Dermis microvascular lymphatic vessel endothelial cell (primary cell): ENCODE results near the gene NEDD4L. TPM values are rescaled to one million over a fixed set of nuclear protein-coding genes. Genes with fewer than 3 reads are reported as not detected.

ENCODE experiments used
- DNase-seq, 2 donors: peaks; one replicate each; pipeline versions ENCODE4 v3.0.0 to v3.0.0-alpha.2; 2010; ENCODE audit warnings: low read depth in 2 of 2
- total RNA-seq: library from RNA; depleted of rRNA; stranded (reverse); fragments of >200 nt; gene quantifications from 2 replicates; pipeline ENCODE4 v1.2.1, GENCODE V29; 2014

NEDD4L gene
- total RNA-seq, 1 donor from 2014 or later, result 9.2 TPM

DNA sequence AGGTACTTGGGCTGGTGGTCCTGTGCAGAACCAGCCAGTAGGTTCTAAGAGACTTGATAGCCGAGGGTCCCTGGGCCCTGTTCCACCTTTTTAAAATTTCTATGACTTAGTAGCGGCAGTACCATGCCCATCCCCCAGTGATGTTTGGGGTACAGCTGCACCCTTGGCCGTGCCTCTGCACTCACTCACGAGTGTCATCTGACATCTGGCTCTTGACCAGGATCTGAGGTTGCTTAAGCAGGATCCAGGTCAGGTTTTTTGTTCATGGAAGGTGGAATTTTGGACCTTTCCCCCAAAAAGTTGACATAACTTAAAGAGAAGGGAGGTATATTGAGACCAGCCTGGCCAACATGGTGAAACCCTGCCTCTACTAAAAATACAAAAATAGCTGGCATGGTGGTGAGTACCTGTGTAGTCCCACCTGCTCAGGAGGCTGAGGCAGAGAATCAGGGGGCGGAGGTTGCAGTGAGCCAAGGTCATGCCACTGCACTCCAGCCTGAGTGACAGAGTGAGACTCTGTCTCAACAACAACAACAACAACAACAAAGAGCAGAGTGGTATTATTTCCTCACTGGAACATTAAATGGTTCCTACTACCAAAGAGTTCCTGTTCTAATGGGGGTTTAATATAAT lies 163.6 kb downstream of the NEDD4L start:
- DNase-seq, result no peak

DNA sequence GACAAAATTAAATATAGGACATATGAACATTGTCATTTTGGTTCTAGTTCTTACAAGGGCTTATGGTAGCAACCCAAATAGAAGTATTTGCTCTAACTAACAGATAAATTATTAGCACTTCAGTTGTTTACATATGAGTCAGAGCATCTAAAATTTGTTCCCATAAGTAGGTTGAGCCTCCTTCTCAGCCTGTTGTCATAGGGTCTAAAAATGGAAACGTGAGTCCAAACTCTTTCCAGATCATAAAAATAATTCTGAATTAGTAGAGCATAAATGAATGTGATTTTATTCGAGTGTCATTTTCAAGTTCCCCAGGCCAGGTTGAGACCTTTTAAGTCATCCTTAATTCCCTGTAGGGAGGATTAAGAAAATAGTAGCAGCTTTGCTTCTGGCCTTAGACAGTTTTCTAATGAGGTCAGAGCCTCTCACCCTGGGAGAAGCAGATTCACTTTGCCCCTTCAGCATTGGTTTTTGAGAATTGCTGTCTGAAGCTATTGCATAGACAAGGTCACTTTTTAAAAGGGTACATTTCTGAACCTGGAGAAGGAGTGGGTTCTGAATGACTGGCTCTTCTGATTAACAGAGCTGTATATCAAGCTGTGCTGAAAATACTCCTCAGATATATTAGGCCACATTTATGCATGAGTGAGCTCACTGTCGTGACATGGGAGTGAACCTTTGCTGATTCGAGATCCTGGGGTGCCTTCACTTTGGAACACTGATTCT lies 164.3 kb downstream of the NEDD4L start:
- no peak for DNase-seq

DNA sequence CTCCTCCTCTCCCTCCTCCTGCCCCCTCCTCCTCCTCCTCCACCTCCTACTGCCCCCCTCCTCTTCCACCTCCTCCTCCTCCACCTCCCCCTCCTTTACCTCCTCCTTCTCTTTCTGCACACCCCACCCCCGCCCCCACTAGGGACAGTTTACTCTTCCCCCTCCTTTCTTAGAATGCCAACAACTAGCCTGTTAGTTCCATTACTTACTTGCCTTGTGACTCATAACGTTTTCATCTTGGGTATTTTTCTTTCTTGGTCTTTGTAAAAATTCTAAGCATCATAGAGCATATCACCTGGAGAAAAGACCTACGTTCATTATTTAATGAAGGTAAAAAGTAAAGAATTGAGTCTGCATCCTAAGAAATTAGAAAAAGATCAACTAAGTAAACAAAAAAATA lies 165.3 kb downstream of the NEDD4L start:
- DNase-seq, result no peak

DNA sequence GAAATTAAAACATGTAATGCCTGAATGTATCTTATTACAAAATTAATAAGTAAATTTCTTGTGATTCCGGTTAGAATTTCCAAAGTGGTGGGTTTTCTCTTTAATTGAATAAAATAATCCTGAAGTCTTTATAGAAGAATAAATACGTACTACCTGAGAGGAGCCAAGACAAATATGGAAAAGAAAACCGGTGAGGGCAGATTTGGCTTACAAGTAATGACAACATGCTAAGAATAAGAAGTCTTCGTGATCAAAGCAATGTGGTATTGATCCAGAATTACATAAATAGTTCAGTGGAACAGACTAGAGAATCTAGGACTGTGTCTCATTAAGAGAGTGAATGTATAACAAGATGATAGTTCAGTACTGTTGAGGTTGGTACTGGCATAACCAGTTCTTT lies 167.5 kb downstream of the NEDD4L start:
- no peak for DNase-seq

DNA sequence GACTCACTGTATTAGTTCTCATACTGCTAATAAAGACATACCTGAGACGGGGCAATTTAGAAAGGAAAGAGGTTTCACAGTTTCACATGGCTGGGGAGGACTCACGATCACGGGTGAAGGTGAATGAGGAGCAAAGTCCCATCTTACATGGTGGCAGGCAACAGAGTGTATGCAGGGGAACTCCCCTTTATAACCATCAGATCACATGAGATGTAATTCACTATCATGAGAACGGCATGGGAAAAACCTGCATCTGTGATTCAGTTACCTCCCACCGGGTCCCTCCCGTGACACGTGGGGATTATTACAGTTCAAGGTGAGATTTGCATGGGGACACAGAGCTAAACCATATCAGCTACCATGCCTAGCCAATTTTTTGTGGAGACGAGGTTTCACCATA lies 168.2 kb downstream of the NEDD4L start:
- DNase-seq, result no peak

DNA sequence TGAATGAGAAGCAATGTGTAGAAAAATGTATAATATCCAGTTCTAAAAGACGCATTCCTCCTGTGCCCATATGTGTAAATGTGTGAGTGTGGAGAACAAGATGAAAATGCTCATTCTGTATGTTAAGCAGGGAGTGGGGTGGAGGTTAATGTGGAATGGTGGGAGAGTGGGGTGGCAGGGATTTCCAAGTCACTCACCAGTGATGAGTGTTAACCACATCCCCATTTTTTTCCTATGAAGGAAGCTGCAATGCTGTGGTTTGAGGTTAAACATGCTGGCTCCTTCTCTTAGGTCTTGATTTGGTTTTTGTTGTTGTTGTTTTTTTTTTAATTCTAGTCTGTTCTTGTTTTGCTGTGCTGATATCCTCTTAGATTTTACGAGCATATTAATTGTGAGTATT lies 169.4 kb downstream of the NEDD4L start:
- DNase-seq, result no peak

DNA sequence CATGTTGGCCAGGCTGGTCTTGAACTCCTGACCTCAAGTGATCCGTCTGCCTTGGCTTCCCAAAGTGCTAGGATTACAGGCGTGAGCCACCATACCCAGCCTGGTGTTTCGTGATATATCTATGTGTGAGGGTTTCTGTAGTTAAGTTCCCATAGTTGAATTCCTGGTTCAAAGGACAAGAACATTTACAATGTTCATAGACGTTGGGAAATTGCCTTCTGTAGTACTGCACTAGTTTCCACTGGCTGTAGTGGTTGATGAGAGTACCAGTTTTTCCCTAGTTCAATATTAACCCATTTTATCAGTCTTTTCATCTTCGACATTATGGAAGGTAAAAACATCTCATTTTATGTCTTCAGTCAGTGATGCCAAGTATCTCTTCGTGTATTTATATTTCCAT lies 171.0 kb downstream of the NEDD4L start:
- no peak for DNase-seq

DNA sequence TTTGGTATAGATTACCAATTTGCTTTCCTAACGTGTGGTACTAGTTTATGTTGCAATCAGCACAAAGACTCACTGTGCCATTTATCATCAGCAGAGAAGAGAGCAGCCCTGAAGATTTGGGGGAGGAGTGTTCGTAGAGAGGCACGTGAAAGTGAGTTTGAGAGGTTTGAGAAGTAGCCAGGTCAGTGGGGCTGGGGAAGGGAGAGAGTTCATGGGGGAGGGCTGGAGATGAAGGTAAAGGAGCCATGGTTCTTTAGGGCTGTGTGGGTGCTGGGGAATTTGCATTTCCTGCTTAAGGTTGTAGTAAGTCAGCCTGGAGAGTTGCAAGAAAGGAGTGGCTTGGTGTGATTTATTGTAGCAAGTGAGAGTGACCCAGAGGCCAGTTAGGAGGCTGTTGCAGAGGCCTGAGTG lies 172.1 kb downstream of the NEDD4L start:
- no peak for DNase-seq

DNA sequence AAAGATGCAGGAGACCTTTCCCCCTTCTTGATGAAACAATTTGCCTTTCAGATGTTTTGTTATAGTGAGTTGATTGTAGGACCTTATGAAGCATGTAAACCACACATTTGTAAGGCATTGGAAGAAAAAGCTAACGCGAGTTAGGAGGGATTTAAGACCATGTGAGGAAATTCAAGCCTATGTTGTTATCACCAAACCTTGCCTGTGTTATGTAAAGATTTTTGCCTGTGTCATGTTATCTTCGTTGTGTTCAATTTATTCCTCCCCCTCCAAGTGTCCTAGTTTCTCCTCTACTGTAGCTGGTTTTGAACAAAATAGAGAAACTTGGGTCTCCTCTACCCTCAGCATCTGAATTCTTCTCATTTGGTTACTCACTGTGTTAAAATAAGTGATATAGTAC lies 173.0 kb downstream of the NEDD4L start:
- DNase-seq, result no peak

DNA sequence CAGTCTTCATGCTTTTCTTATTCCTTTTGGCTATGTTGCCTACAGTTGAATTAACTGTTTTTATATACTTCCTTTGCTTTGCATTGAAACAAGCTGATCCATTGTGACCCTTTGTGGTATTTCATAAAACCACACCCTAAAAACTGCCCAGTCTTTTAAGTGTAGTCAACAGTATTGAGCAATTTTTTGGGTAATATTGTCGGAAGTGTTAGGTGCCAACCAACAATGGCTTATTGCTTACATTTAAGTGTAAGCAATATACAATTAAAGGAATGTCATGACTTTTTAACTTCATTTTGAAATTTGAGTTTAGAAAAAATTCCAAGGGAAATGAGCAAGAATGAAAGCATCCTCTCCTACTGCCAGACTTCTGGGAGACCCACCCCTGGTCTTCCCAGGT lies 174.1 kb downstream of the NEDD4L start:
- no peak for DNase-seq

DNA sequence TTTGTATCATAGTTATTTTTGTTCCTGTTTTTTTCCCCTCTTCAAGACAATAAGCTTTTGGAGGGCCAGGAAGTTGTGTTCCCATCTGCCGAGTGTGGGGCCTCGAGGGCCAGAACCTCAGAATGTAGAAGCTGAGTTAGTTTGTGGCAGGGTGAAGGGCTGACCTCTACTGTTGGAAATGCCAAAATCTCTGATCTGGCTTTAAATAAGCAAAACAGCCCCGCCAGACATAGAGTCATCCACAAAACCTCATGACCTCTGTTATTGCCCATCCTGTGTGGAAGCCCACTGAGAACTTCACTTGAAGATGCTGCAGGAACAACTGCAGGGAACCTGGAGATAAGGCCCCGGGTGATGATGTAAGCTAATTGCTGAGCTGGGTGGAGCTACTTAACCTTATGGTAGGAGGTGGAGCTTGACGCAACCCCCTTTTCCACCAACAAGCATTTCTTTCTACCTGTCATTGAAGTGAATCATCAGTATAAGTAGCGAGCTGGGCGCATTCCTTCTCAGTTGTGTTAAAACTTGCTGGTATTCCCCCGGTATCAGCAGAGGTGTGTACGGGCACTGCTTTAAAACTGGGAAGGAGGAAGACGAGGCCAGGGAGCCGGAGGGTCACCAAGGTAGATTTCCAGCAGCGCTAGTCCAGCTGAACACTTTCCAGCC lies 177.2 kb downstream of the NEDD4L start:
- DNase-seq, result peak; percentile 69 to 89

DNA sequence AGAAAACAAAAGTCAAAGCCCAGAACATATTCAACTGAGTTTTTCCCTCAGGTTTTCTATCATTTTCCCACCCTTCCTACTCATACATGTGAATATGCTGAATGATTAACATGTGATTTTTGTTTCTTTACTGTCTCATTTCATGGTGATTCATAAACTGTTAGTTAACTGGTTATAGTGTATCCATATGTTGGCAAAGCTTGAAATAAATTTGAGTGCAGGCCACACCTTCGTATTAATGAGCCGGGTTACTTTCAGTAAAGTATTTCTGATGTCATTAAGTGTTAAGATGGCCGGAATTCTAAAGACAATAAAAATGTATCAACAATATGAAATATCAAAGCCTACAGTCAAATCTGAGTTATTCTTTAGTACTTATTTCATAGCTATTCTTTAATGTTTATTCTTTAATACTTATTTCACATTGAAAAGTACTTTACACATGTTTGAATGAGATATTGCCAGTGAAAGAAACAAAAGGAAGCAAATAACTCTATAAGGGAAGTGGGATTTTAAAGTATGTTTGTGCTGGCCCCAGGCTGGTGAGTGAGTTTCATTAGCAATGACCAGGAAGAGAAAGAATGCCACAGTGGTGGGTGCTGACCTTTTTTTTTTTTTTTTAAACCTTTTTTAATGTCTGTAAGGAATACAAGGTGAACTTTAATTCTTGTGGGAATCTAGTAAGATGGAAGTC lies 178.6 kb downstream of the NEDD4L start:
- DNase-seq, result peak in 1 of 2 donors; percentile 61

DNA sequence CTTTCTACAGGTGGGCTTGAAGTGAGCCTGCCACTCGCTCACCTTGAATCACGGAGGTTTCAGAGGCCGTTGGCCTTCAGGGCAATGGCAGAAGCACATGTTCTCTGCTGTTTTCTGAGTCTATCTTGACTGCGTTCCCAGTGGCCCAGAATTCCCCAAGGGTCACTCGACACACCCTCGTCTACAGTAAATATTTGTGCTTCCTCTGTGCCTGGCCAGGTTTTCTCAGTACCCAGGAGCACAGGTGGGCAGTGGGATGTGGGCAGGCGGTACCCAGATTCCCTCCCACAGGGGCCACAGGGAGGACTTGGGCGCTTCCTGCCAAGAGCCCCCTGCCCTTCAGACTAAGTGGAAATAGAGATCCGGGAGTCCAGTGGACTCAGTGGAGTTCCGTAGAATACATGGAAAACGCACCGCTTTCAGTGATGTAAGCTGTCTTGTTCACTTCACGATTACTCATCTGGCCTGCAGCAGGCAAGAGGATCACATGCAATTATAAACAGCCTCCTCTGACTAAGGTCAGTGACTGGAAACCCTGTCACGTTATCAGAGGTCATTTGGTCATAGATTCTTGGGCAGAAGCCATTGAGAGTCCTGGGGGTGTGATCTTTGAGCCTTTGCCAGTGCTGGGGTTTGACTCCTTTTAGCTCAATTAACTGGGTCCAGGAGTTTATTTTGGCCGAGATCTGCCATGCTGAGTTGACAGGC lies 179.8 kb downstream of the NEDD4L start:
- peak; percentile 86 to 97 for DNase-seq

DNA sequence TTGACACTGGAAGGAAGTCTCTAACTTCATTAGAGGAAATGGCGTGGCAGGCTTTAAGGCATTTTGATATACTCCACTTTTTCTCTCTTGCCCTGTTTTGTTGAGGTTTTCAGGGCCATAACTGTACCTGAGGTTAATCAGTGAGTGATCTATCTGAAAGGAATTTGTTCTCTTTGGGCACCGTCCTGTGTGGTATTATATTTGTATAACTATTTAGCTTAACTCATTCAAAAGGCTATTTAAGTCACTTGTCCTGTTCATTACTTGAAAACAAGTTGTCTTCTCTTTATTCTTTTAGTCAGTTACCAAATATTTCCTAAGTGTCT lies 180.4 kb downstream of the NEDD4L start:
- no peak for DNase-seq

DNA sequence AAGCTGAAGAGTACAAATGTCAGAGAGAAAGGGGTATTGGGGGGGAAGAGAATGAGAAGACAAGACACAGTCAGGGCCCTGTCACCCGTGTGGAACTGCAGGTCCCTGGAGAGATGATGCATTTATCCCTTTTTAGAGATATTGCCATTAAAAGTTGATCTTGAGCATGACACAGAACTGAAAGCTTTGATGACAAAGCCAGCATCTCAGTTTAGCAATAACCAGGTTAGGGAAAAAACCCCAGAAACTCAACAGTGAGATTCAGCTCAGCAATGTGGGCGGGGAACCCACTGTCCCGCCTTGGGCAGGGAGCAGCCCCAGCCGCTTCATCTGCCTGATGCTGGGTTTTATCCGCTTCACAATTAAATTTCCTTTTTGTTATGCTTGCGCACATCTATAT lies 181.1 kb downstream of the NEDD4L start:
- no peak for DNase-seq

DNA sequence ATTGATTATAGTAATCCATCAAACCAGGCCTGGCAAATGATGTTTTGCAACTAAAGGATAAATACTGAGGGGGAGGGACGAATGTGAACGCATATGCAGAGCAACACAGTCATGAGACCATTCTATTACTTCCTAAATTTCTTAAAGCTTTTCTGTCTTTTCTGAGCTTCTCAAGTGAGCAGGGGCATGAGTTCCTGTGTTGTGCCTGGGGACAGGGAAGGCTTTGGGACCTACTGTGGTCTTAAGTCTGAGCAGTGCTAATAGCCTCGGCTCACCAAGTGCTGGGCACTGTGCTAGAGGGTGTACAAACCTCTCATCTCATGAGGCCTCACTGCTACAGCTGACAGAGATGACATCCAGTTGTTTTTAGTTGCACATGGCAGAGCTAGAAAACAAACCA lies 182.4 kb downstream of the NEDD4L start:
- no peak for DNase-seq

DNA sequence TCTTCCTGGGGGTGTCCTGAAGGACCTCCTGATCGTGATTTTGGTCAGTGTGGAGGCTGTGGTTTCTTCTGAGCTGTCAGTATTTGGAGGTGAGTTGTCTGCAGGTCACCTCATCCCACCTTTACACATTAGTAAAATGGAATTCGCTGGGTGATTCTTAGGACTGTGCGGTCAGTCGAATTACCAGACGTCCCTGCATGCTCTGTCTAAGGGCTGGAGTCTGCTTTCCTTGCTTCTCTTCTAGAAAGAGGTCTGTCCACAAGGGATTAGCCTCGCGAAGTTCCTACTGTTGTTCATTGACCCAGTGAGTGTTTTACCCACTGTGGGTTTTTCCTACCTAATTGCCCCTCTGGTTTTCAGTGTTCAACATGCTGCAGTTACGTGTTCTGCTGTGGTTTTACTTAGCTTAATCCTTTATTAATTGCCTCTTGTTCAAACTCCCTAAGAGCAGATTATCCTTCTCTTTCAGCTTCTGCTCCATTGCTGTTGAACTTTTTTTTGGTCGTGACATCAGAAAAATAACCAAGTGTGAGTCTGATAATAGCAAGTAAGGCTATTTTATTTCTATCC lies 183.4 kb downstream of the NEDD4L start:
- no peak for DNase-seq

DNA sequence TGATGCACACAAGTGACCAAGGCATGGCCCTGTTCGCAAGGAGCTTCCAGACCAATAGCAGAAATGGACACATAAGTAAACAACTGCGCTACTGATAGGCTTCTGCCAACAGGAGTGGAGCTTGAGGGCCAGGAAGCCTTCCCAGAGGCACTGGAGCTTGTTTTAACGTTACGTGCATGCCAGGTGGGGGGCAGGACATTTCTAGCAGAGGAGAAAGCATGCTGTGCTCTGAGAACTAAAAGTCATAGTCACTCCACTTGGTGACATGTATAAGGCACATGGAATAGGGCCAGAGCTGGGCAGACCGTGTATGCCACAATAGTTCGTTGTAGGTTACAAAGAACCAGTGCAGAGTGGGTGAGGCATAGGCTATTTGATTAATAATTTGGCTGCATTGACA lies 184.2 kb downstream of the NEDD4L start:
- DNase-seq, result no peak

DNA sequence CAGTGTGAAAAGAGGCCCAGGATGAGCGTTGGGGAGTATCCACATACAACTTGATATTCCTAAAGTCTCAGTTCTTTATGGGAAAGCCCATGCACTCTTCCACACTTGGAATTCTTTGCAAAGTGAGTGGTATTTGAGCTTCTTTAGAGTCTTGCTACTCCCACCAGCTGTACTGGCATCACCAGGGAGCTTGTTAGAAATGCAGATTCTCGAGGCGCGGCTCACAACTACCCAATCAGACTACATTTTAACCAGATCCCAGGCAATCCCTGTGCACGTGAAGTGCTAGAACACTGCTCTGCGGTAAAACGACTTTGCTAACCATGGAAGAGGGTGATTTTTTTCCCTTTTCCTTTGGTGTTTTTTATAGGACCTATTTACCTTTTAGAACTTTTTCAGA lies 184.7 kb downstream of the NEDD4L start:
- no peak for DNase-seq

DNA sequence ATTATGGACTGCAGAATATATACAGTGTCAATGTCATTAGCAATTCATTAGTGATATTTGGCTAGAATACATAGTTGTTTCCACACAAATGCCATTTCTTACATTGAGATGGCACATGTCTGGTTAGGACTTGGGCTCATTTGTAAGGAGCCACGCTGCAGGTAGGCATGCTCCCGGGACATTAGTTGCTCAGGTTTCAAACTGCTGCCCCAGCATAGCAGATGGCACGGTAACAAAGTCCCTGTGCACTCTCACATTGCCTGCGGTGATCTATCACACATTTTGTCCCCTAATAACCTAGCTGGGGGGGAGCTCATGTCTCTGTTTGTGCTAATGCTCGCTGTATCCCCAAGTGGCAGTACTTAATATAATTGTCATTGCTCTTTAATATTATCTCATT lies 185.1 kb downstream of the NEDD4L start:
- no peak for DNase-seq

DNA sequence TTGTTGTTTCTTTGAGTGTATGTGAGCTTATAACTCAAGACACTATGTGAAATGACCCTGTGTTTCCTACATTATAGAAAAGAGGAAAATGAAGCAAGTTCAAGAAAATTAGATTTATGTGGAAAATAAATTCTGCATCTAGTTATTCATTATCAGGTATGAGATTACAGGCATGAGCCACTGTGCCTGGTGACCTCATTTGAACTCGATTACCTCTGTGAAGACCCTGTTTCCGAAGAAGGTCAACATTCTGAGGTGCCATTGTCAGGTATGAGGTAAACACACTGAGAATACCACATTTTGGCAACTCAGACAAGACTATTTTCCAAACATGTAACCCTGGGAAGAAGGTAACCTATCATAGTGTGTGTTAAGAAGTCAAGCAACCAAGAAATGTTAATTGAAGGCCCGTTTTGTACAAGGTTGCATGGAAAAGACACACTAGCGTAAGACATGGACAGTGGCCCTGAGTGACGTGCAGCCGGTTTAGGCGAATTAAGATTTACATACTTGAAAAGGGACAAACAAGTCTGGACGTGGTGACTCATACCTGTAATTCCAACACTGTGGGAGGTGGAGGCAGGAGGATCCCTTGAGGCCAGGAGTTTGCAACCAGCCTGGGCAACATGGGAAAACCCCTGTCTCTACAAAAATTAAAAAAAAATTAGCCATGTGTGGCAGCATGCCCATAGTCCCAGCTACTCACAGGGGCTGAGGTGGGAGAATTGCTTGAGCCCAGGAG lies 186.6 kb downstream of the NEDD4L start:
- DNase-seq, result peak in 1 of 2 donors; percentile 26
